HEK293 (cell line): ENCODE data around the gene GPRC5D.

Source experiments
- EGR2 ChIP-seq: fragments of 450-650 bp; formaldehyde crosslinking; IDR thresholded peaks from 2 replicates; pipeline ENCODE4 v1.5.1; 2016; ENCODE audit warnings: low read depth, missing biosample characterization, missing genetic modification characterization
- GLIS2 ChIP-seq: fragments of 450-650 bp; formaldehyde crosslinking; IDR thresholded peaks from 2 replicates; pipeline ENCODE4 v1.5.1; 2016; ENCODE audit warnings: missing biosample characterization, missing genetic modification characterization
- KLF9 ChIP-seq: fragments of 450-650 bp; formaldehyde crosslinking; IDR thresholded peaks from 2 replicates; pipeline ENCODE4 v1.5.1; 2016; ENCODE audit warnings: missing biosample characterization, missing genetic modification characterization, low read depth
- OVOL3 ChIP-seq: fragments of 450-650 bp; formaldehyde crosslinking; IDR thresholded peaks from 2 replicates; pipeline ENCODE4 v1.5.1; 2016; ENCODE audit warnings: missing biosample characterization, missing genetic modification characterization
- REST ChIP-seq: fragments of 450-650 bp; formaldehyde crosslinking; IDR thresholded peaks from 2 replicates; pipeline ENCODE4 v1.5.1; 2016; ENCODE audit warnings: missing biosample characterization, missing genetic modification characterization
- SCRT1 ChIP-seq: fragments of 450-650 bp; formaldehyde crosslinking; IDR thresholded peaks from 2 replicates; pipeline ENCODE4 v1.5.1; 2016; ENCODE audit warnings: missing biosample characterization, missing genetic modification characterization, borderline replicate concordance
- SP2 ChIP-seq: fragments of 450-650 bp; formaldehyde crosslinking; IDR thresholded peaks from 2 replicates; pipeline ENCODE4 v1.5.1; 2016; ENCODE audit warnings: missing biosample characterization, missing genetic modification characterization
- YY1 ChIP-seq: fragments of 450-650 bp; formaldehyde crosslinking; IDR thresholded peaks from 2 replicates; pipeline ENCODE4 v1.5.1; 2018; ENCODE audit warnings: missing biosample characterization, missing genetic modification characterization
- ZNF133 ChIP-seq: fragments of 450-650 bp; formaldehyde crosslinking; IDR thresholded peaks from 2 replicates; pipeline ENCODE4 v1.5.1; 2016; ENCODE audit warnings: missing biosample characterization, missing genetic modification characterization
- ZNF2 ChIP-seq: fragments of 450-650 bp; formaldehyde crosslinking; IDR thresholded peaks from 2 replicates; pipeline ENCODE4 v1.5.1; 2016; ENCODE audit warnings: missing biosample characterization, missing genetic modification characterization
- ZNF266 ChIP-seq: fragments of 450-650 bp; formaldehyde crosslinking; IDR thresholded peaks from 2 replicates; pipeline ENCODE4 v1.5.1; 2016; ENCODE audit warnings: missing biosample characterization, missing genetic modification characterization, low read depth
- ZNF335 ChIP-seq: fragments of 450-650 bp; formaldehyde crosslinking; conservative IDR thresholded peaks from 2 replicates; pipeline ENCODE4 v1.5.1; 2016; ENCODE audit warnings: missing biosample characterization, missing genetic modification characterization
- ZNF391 ChIP-seq: fragments of 450-650 bp; formaldehyde crosslinking; IDR thresholded peaks from 2 replicates; pipeline ENCODE4 v1.5.1; 2016; ENCODE audit warnings: low read depth, missing biosample characterization, missing genetic modification characterization, borderline replicate concordance
- ZNF473 ChIP-seq: fragments of 450-650 bp; formaldehyde crosslinking; IDR thresholded peaks from 2 replicates; pipeline ENCODE4 v1.5.1; 2017; ENCODE audit warnings: missing biosample characterization, missing genetic modification characterization
- ZNF501 ChIP-seq: fragments of 450-650 bp; formaldehyde crosslinking; IDR thresholded peaks from 2 replicates; pipeline ENCODE4 v1.5.1; 2016; ENCODE audit warnings: missing biosample characterization, missing genetic modification characterization
- ZNF544 ChIP-seq: fragments of 450-650 bp; formaldehyde crosslinking; IDR thresholded peaks from 2 replicates; pipeline ENCODE4 v1.5.0; 2017; ENCODE audit warnings: missing biosample characterization, missing genetic modification characterization
- ZNF654 ChIP-seq: fragments of 450-650 bp; formaldehyde crosslinking; IDR thresholded peaks from 2 replicates; pipeline ENCODE4 v1.5.1; 2016; ENCODE audit warnings: low read depth, missing biosample characterization, missing genetic modification characterization
- ZNF670 ChIP-seq: fragments of 450-650 bp; formaldehyde crosslinking; IDR thresholded peaks from 2 replicates; pipeline ENCODE4 v1.5.1; 2016; ENCODE audit warnings: missing biosample characterization, missing genetic modification characterization, low read depth
- ZNF76 ChIP-seq: fragments of 450-650 bp; formaldehyde crosslinking; IDR thresholded peaks from 2 replicates; pipeline ENCODE4; 2016; ENCODE audit warnings: low read depth, missing biosample characterization, missing genetic modification characterization, borderline replicate concordance
- ZNF777 ChIP-seq: fragments of 450-650 bp; formaldehyde crosslinking; IDR thresholded peaks from 2 replicates; pipeline ENCODE4 v1.5.1; 2017; ENCODE audit warnings: missing biosample characterization, missing genetic modification characterization, borderline replicate concordance
- ZNF792 ChIP-seq: fragments of 450-650 bp; formaldehyde crosslinking; IDR thresholded peaks from 2 replicates; pipeline ENCODE4 v1.5.1; 2016; ENCODE audit warnings: missing biosample characterization, missing genetic modification characterization
- ZSCAN23 ChIP-seq: fragments of 450-650 bp; formaldehyde crosslinking; IDR thresholded peaks from 2 replicates; pipeline ENCODE4 v1.5.1; 2016; ENCODE audit warnings: missing biosample characterization, missing genetic modification characterization
- ZSCAN30 ChIP-seq: fragments of 450-650 bp; IDR thresholded peaks from 2 replicates; pipeline ENCODE4 v1.5.1; 2018; ENCODE audit warnings: missing biosample characterization, mild to moderate bottlenecking, missing genetic modification characterization, moderate library complexity
- TF ChIP-seq, protein P1 (sequence below): fragments of 450-650 bp; IDR thresholded peaks from 2 replicates; pipeline ENCODE4 v1.5.1; 2018; ENCODE audit warnings: missing biosample characterization, mild to moderate bottlenecking, missing genetic modification characterization
- TF ChIP-seq, protein P2 (sequence below): fragments of 450-650 bp; formaldehyde crosslinking; IDR thresholded peaks from 2 replicates; pipeline ENCODE4 v1.5.1; 2017; ENCODE audit warnings: missing biosample characterization, missing genetic modification characterization

The GPRC5D gene

DNA sequence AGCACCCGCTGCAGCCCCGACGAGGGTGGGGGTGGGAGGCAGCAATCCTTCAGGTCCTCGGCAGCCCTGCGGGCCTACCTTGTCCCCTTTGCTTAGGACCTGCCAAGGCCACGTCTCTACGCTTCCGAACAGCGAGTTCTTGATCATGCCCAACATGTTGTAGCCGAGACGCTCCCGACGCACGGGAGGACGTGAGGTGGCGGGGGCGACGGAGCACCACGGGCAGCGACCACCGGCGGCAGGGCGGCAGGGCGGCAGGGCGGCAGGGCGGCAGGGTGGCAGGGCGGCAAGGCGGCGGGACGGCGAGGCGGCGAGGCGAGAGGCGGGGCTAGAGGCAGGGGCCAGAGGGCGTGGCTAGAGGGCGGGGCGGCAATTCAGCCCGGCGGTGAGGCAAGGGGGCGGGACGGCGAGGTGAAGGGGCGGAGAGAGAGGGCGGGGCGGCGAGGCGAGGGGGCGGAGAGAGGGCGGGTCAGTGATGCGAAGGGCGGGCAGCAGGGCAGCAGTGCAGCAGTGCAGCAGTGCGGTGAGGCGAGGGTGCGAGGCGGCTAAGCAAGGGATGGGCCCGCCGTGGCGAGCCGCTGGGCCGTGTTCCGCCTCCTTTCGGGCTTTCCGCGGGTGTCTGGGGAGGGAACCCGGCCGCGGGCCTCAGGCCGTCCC is 48.1 kb upstream of the GPRC5D start, which contains the start of gene HEBP1 (continued):
- TF ChIP-seq YY1, result no peak
- no peak for TF ChIP-seq ZNF266 (tag by site-specific recombination)
- TF ChIP-seq EGR2 (tag by site-specific recombination), result peak; percentile 74
- TF ChIP-seq ZNF777 (tag by site-specific recombination), result 0 out of 2 replicates have a peak, but pooled peaks have one; percentile 43
- no peak for TF ChIP-seq ZNF654
- TF ChIP-seq ZSCAN30 (tag by site-specific recombination), result peak; percentile 43; the same call in 1 of the 2 replicates
- TF ChIP-seq OVOL3 (tag by site-specific recombination), result no peak
- no peak for TF ChIP-seq ZNF792 (tag by site-specific recombination)
- TF ChIP-seq KLF9 (tag by site-specific recombination), result peak; percentile 98
- TF ChIP-seq SP2, result peak; percentile 96
- TF ChIP-seq SCRT1 (tag by site-specific recombination), result no peak
- TF ChIP-seq ZNF335 (tag by site-specific recombination), result peak; percentile 77
- TF ChIP-seq ZNF544, result no peak
- TF ChIP-seq REST (tag by site-specific recombination), result 0 out of 2 replicates have a peak, but pooled peaks have one; percentile 37
- no peak for TF ChIP-seq ZNF473 (tag by site-specific recombination)
- TF ChIP-seq, protein P1, sequence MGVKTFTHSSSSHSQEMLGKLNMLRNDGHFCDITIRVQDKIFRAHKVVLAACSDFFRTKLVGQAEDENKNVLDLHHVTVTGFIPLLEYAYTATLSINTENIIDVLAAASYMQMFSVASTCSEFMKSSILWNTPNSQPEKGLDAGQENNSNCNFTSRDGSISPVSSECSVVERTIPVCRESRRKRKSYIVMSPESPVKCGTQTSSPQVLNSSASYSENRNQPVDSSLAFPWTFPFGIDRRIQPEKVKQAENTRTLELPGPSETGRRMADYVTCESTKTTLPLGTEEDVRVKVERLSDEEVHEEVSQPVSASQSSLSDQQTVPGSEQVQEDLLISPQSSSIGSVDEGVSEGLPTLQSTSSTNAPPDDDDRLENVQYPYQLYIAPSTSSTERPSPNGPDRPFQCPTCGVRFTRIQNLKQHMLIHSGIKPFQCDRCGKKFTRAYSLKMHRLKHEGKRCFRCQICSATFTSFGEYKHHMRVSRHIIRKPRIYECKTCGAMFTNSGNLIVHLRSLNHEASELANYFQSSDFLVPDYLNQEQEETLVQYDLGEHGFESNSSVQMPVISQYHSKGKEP (tag by site-specific recombination), result peak; percentile 91
- no peak for TF ChIP-seq GLIS2 (tag by site-specific recombination)
- no peak for TF ChIP-seq ZNF391
- peak; percentile 18; the same call in 1 of the 2 replicates for TF ChIP-seq ZNF2 (tag by site-specific recombination)
- no peak; the same call in 1 of the 2 replicates for TF ChIP-seq ZNF501 (tag by site-specific recombination)
- TF ChIP-seq ZNF670 (tag by site-specific recombination), result no peak
- peak; percentile 39; the same call in 1 of the 2 replicates for TF ChIP-seq ZNF76
- TF ChIP-seq ZSCAN23, result no peak
- no peak for TF ChIP-seq ZNF133 (tag by site-specific recombination)
- TF ChIP-seq, protein P2, sequence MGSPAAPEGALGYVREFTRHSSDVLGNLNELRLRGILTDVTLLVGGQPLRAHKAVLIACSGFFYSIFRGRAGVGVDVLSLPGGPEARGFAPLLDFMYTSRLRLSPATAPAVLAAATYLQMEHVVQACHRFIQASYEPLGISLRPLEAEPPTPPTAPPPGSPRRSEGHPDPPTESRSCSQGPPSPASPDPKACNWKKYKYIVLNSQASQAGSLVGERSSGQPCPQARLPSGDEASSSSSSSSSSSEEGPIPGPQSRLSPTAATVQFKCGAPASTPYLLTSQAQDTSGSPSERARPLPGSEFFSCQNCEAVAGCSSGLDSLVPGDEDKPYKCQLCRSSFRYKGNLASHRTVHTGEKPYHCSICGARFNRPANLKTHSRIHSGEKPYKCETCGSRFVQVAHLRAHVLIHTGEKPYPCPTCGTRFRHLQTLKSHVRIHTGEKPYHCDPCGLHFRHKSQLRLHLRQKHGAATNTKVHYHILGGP, result no peak
